Breast epithelium (tissue), 4 donors: ENCODE data around the gene SLC30A9. TPM values are rescaled to one million over a fixed set of nuclear protein-coding genes. Genes with fewer than 3 reads are reported as not detected.

Source experiments
- DNase-seq, 2 donors: peaks; one replicate each; pipeline ENCODE4 v3.0.0-alpha.2; 2019; ENCODE audit warnings: low spot score in 2 of 2
- H3K27ac ChIP-seq, 2 donors: fragments of 200-600 bp; sonication (generic) in 1 of 2; one replicate each; pipeline ENCODE4 v1.5.1; 2016 to 2019; ENCODE audit warnings: mild to moderate bottlenecking in 1 of 2
- H3K27me3 ChIP-seq, 2 donors: fragments of 200-600 bp; sonication (generic) in 1 of 2; one replicate each; pipeline versions ENCODE4 v1.5.1 to v1.6.0; 2017 to 2019; ENCODE audit warnings: control low read depth in 1 of 2, mild to moderate bottlenecking in 1 of 2
- H3K36me3 ChIP-seq: fragments of 200-600 bp; one replicate; pipeline ENCODE4 v1.5.1; 2019
- H3K4me1 ChIP-seq, 2 donors: fragments of 200-600 bp; sonication (generic); one replicate each; pipeline ENCODE4 v1.5.1; 2016 to 2019; ENCODE audit warnings: control low read depth in 1 of 2
- H3K4me3 ChIP-seq, 3 donors: fragments of 200-600 bp; sonication (generic); 1 replicate in 2 of 3; 2 replicates in 1 of 3; pipeline ENCODE4 v1.5.1; 2016 to 2019; ENCODE audit warnings: mild to moderate bottlenecking in 3 of 3, moderate library complexity in 2 of 3
- H3K9me3 ChIP-seq, 2 donors: fragments of 200-600 bp; sonication (generic) in 1 of 2; one replicate each; pipeline ENCODE4 v1.5.1; 2016 to 2019; ENCODE audit warnings: control low read depth in 1 of 2
- CTCF ChIP-seq, 3 donors: fragments of 450-650 bp; IDR thresholded peaks; one replicate each; pipeline ENCODE4 v1.5.1; 2016 to 2017; ENCODE audit warnings: antibody characterized with exemption in 3 of 3, mild to moderate bottlenecking in 3 of 3, moderate library complexity in 3 of 3
- POLR2A ChIP-seq: fragments of 450-650 bp; IDR thresholded peaks from one replicate; pipeline ENCODE4 v1.6.1; 2016; ENCODE audit warnings: antibody characterized with exemption, mild to moderate bottlenecking, moderate library complexity
- POLR2AphosphoS5 ChIP-seq, 3 donors: sonication (generic); formaldehyde crosslinking; IDR thresholded peaks; one replicate each; pipeline ENCODE4 v1.6.1; 2017; ENCODE audit warnings: antibody characterized with exemption in 3 of 3
- intact Hi-C: fragments of 100-400 bp; cut with DNase I; formaldehyde crosslinking; loops from one replicate; pipeline ENCODE4 v1.15.1; 2023; ENCODE audit warnings: low total_unique reads
- total RNA-seq, 3 donors: library from RNA; depleted of rRNA; stranded (reverse); fragments of >200 nt; gene quantifications; one replicate each; pipeline ENCODE4 v1.1.0, GENCODE V29; 2016

Gene SLC30A9
- total RNA-seq, 3 donors from 2014 or later, result 36.6 to 59.9 (median 37.4) TPM

GRCh38 chr4:42048394-42048793, 58.1 kb downstream of the SLC30A9 start:
- H3K36me3 ChIP-seq, result no peaks in the 10 kb centered on the region
- H3K4me1 ChIP-seq, result no peaks in the 10 kb centered on the region
- no peaks in the 10 kb centered on the region for H3K9me3 ChIP-seq
- intact Hi-C loops, result no loop called here
- no peak for DNase-seq
- TF ChIP-seq POLR2AphosphoS5 (IDR thresholded peaks at IDR 0.05) (no peak), POLR2A (no peak), CTCF (IDR thresholded peaks at IDR 0.05) (no peak)
- no peak overlapping the region for H3K4me3 ChIP-seq
- H3K27ac ChIP-seq, result no peak overlapping the region
- H3K27me3 ChIP-seq, result no peaks in the 10 kb centered on the region

- no peaks in the 10 kb centered on the region for H3K27me3 ChIP-seq
These were observed 60.4 kb downstream of the SLC30A9 start for GRCh38 chr4:42050516-42051249.

GRCh38 chr4:42066402-42066801, 76.1 kb downstream of the SLC30A9 start:
- intact Hi-C loops, result no loop called here
- Histone ChIP-seq H3K36me3 (peaks cover 3% of the 10 kb centered on the region), H3K4me3 (no peak overlapping the region), H3K9me3 (no peaks in the 10 kb centered on the region), H3K27ac (no peak overlapping the region), H3K4me1 (no peaks in the 10 kb centered on the region), H3K27me3 (no peaks in the 10 kb centered on the region)
- DNase-seq, result no peak
- TF ChIP-seq POLR2A (no peak), POLR2AphosphoS5 (IDR thresholded peaks at IDR 0.05) (no peak), CTCF (IDR thresholded peaks at IDR 0.05) (no peak)

More at GRCh38 chr4:42050516-42051249, 60.4 kb downstream of the SLC30A9 start:
- H3K4me1 ChIP-seq, result no peaks in the 10 kb centered on the region
- no peaks in the 10 kb centered on the region for H3K36me3 ChIP-seq
- no peak for DNase-seq
- intact Hi-C loops, result no loop called here
- H3K4me3 ChIP-seq, result no peak overlapping the region
- H3K27ac ChIP-seq, result no peak overlapping the region
- TF ChIP-seq POLR2A (no peak), CTCF (IDR thresholded peaks at IDR 0.05) (no peak), POLR2AphosphoS5 (IDR thresholded peaks at IDR 0.05) (no peak)
- H3K9me3 ChIP-seq, result no peaks in the 10 kb centered on the region

GRCh38 chr4:42067264-42067663, 76.9 kb downstream of the SLC30A9 start:
- Histone ChIP-seq H3K36me3 (peaks cover 3% of the 10 kb centered on the region), H3K4me1 (no peaks in the 10 kb centered on the region), H3K4me3 (no peak overlapping the region), H3K27ac (no peak overlapping the region), H3K27me3 (no peaks in the 10 kb centered on the region), H3K9me3 (no peaks in the 10 kb centered on the region)
- intact Hi-C loops, result no loop called here
- no peak for DNase-seq
- TF ChIP-seq CTCF (IDR thresholded peaks at IDR 0.05) (no peak), POLR2A (no peak)

- no peaks in the 10 kb centered on the region for H3K9me3 ChIP-seq
These were observed 80.1 kb downstream of the SLC30A9 start for GRCh38 chr4:42070463-42070862.

More at GRCh38 chr4:42070463-42070862, 80.1 kb downstream of the SLC30A9 start:
- peaks cover 3% of the 10 kb centered on the region for H3K36me3 ChIP-seq
- DNase-seq, result no peak
- H3K27ac ChIP-seq, result no peak overlapping the region
- TF ChIP-seq CTCF (IDR thresholded peaks at IDR 0.05) (no peak), POLR2AphosphoS5 (IDR thresholded peaks at IDR 0.05) (no peak), POLR2A (no peak)
- H3K27me3 ChIP-seq, result no peaks in the 10 kb centered on the region
- intact Hi-C loops, result no loop called here
- H3K4me3 ChIP-seq, result no peak overlapping the region
- H3K4me1 ChIP-seq, result no peaks in the 10 kb centered on the region
